H9 (cell line): Measurements from ENCODE around the gene RAD18. TPM values are rescaled to one million over a fixed set of nuclear protein-coding genes. Genes with fewer than 3 reads are reported as not detected.

Experiments used
- DNase-seq: peaks from one replicate; pipeline ENCODE4 v3.0.0-alpha.2; 2017
- H2AFZ ChIP-seq: one replicate; pipeline ENCODE4 v1.6.1; 2013; ENCODE audit warnings: mild to moderate bottlenecking, low read length, control low read depth, moderate library complexity
- H2AK5ac ChIP-seq: 2 replicates; pipeline ENCODE4 v1.6.1; 2013; ENCODE audit warnings: low read length, control low read depth, mixed read lengths; ENCODE audit not compliant: insufficient read length
- H2BK120ac ChIP-seq: one replicate; pipeline ENCODE4 v1.6.1; 2013; ENCODE audit warnings: low read depth, mild to moderate bottlenecking, low read length, control low read depth, inconsistent platforms; ENCODE audit not compliant: poor library complexity, severe bottlenecking
- H2BK12ac ChIP-seq: 2 replicates; pipeline ENCODE4 v1.6.1; 2013; ENCODE audit warnings: low read length, control low read depth, mixed read lengths, low read depth; ENCODE audit not compliant: insufficient read length
- H2BK15ac ChIP-seq: 2 replicates; pipeline ENCODE4 v1.6.1; 2013; ENCODE audit warnings: low read depth, low read length, control low read depth
- H2BK20ac ChIP-seq: one replicate; pipeline ENCODE4 v1.6.1; 2013; ENCODE audit warnings: low read depth, mild to moderate bottlenecking, low read length, control low read depth, inconsistent platforms; ENCODE audit not compliant: poor library complexity, severe bottlenecking
- H2BK5ac ChIP-seq: 2 replicates; pipeline ENCODE4 v1.6.1; 2013; ENCODE audit warnings: low read length, control low read depth, mixed read lengths; ENCODE audit not compliant: insufficient read length
- H3K14ac ChIP-seq: 2 replicates; pipeline ENCODE4 v1.6.1; 2013; ENCODE audit warnings: low read length, control low read depth; ENCODE audit not compliant: insufficient read depth
- H3K18ac ChIP-seq: 2 replicates; pipeline ENCODE4 v1.6.1; 2013; ENCODE audit warnings: low read depth, mild to moderate bottlenecking, mixed read lengths, low read length, control low read depth; ENCODE audit not compliant: insufficient read length
- H3K23ac ChIP-seq: 2 replicates; pipeline ENCODE4 v1.6.1; 2013; ENCODE audit warnings: low read length, control low read depth, mixed read lengths, low read depth; ENCODE audit not compliant: insufficient read length
- H3K23me2 ChIP-seq: 2 replicates; pipeline ENCODE4 v1.6.1; 2013; ENCODE audit warnings: low read depth, mild to moderate bottlenecking, mixed read lengths, low read length, control low read depth; ENCODE audit not compliant: insufficient read length, poor library complexity, severe bottlenecking
- H3K27ac ChIP-seq: 2 replicates; pipeline ENCODE4 v1.5.1; 2013; ENCODE audit warnings: low read length, control low read depth, mixed read lengths, low read depth; ENCODE audit not compliant: insufficient read length
- H3K27me3 ChIP-seq: 2 replicates; pipeline ENCODE4 v1.6.1; 2013; ENCODE audit warnings: low read length, control low read depth, inconsistent platforms; ENCODE audit not compliant: insufficient read depth
- H3K4ac ChIP-seq: 2 replicates; pipeline ENCODE4 v1.6.1; 2013; ENCODE audit warnings: low read depth, mild to moderate bottlenecking, control low read depth, inconsistent platforms, low read length, moderate library complexity
- H3K4me1 ChIP-seq: 2 replicates; pipeline ENCODE4 v1.6.1; 2013; ENCODE audit warnings: low read length, control low read depth, inconsistent platforms; ENCODE audit not compliant: insufficient read depth
- H3K4me2 ChIP-seq: 2 replicates; pipeline ENCODE4 v1.6.1; 2013; ENCODE audit warnings: low read length, control low read depth, mixed read lengths; ENCODE audit not compliant: insufficient read length, insufficient read depth
- H3K56ac ChIP-seq: 2 replicates; pipeline ENCODE4 v1.6.1; 2013; ENCODE audit warnings: low read depth, mild to moderate bottlenecking, mixed read lengths, low read length, control low read depth; ENCODE audit not compliant: insufficient read length
- H3K79me1 ChIP-seq: 2 replicates; pipeline ENCODE4 v1.6.1; 2013; ENCODE audit warnings: low read depth, mild to moderate bottlenecking, moderate library complexity, low read length, control low read depth, inconsistent platforms; ENCODE audit not compliant: insufficient read depth, poor library complexity, severe bottlenecking
- H3K79me2 ChIP-seq: 2 replicates; pipeline ENCODE4 v1.6.1; 2013; ENCODE audit warnings: low read length, control low read depth, inconsistent platforms; ENCODE audit not compliant: insufficient read depth
- H3K9ac ChIP-seq: 2 replicates; pipeline ENCODE4 v1.6.1; 2013; ENCODE audit warnings: low read length, control low read depth, mixed read lengths; ENCODE audit not compliant: insufficient read length; ENCODE audit errors: extremely low read depth
- H3K9me3 ChIP-seq: one replicate; pipeline ENCODE4 v1.6.1; 2013; ENCODE audit warnings: low read depth, low read length, inconsistent platforms; ENCODE audit not compliant: control insufficient read depth
- H3T11ph ChIP-seq: one replicate; pipeline ENCODE4 v1.6.1; 2013; ENCODE audit warnings: mild to moderate bottlenecking, low read length, control low read depth, inconsistent platforms
- H4K20me1 ChIP-seq: one replicate; pipeline ENCODE4 v1.6.1; 2013; ENCODE audit not compliant: control insufficient read depth, insufficient read length, insufficient read depth
- H4K5ac ChIP-seq: 2 replicates; pipeline ENCODE4 v1.6.1; 2013; ENCODE audit warnings: low read depth, mild to moderate bottlenecking, mixed read lengths, low read length, control low read depth; ENCODE audit not compliant: insufficient read length
- H4K8ac ChIP-seq: replicated peaks from 2 replicates; pipeline ENCODE4 v1.6.1; 2013; ENCODE audit warnings: low read length, control low read depth, mixed read lengths, low read depth; ENCODE audit not compliant: insufficient read length
- H4K91ac ChIP-seq: 2 replicates; pipeline ENCODE4 v1.6.1; 2013; ENCODE audit warnings: low read depth, mild to moderate bottlenecking, moderate library complexity, mixed read lengths, low read length, control low read depth; ENCODE audit not compliant: insufficient read length
- H3K27ac Mint-ChIP-seq, 3 experiments: 2 replicates in 2 of 3; 3 replicates in 1 of 3; pipeline ENCODE4 v1.8.0; 2020 to 2021; ENCODE audit warnings: mixed read lengths in 3 of 3, mild to moderate bottlenecking in 1 of 3, moderate library complexity in 1 of 3
- H3K27me3 Mint-ChIP-seq: 2 replicates; pipeline ENCODE4 v1.8.0; 2021; ENCODE audit warnings: low read depth, mild to moderate bottlenecking, moderate library complexity, mixed read lengths
- H3K36me3 Mint-ChIP-seq, 3 experiments: 2 replicates in 2 of 3; 3 replicates in 1 of 3; pipeline ENCODE4 v1.8.0; 2020 to 2021; ENCODE audit warnings: low read depth in 3 of 3, mixed read lengths in 3 of 3; ENCODE audit not compliant: insufficient read depth in 1 of 3
- H3K4me1 Mint-ChIP-seq, 2 experiments: 2 replicates each; pipeline ENCODE4 v1.8.0; 2020; ENCODE audit warnings: mixed read lengths in 2 of 2
- H3K4me3 Mint-ChIP-seq, 2 experiments: 2 replicates in 1 of 2; 3 replicates in 1 of 2; pipeline ENCODE4 v1.8.0; 2020 to 2021; ENCODE audit warnings: mild to moderate bottlenecking in 2 of 2, mixed read lengths in 2 of 2, moderate library complexity in 1 of 2
- H3K9me3 Mint-ChIP-seq, 2 experiments: 2 replicates in 1 of 2; 3 replicates in 1 of 2; pipeline ENCODE4 v1.8.0; 2020; ENCODE audit warnings: mild to moderate bottlenecking in 2 of 2, mixed read lengths in 2 of 2, moderate library complexity in 1 of 2
- WGBS: extraction: QIAGEN DNeasy Blood & Tissue Kit; methylation state at CpG from one replicate; pipeline ENCODE4 v1.1.7; 2013; ENCODE audit warnings: missing lambda C conversion rate, low lambda C conversion rate, mixed read lengths; ENCODE audit not compliant: insufficient read length; ENCODE audit errors: extremely low coverage; 5-methylcytosine and 5-hydroxymethylcytosine counted together
- total RNA-seq: library from RNA; stranded (reverse); gene quantifications from 2 replicates; pipeline ENCODE4 v1.2.1, GENCODE V29; 2021
- TF ChIP-seq, protein P1 (sequence below): fragments of 200-600 bp; sonication (generic); conservative IDR thresholded peaks from 3 replicates; pipeline ENCODE4 v1.8.0; 2021; ENCODE audit warnings: antibody characterized with exemption, mild to moderate bottlenecking

Gene RAD18
- total RNA-seq, 1 experiment from 2014 or later, result 27.8 TPM

DNA sequence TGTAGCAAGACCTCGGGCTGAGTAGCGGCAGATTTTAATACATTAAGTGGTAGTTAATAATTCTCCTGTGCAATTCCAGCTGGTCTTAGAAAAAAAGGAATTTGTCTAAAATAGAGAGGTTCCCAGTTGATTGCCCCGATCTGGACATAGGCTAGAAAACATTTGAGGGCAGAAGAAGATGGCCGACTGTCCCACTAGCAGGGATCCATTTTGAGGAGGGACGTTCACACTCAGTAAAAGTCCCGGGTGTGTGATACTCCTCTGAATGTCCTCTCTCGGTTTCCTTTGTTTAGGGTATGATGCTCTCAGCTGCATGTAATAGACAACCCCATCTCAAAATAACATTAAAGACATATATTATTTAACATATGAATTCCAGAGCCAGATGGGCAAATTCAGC, 116.0 kb downstream of the RAD18 start:
- Histone ChIP-seq H3K4me1 (peaks cover 5% of the 10 kb centered on the region; the same call in 1 of the 2 replicates), H3K27me3 (no peaks in the 10 kb centered on the region), H3K4ac (no peak overlapping the region), H2BK15ac (no peak overlapping the region), H3T11ph (no peak overlapping the region), H3K14ac (no peak overlapping the region), H2BK20ac (no peak overlapping the region), H4K8ac (no peak overlapping the region), H3K23me2 (no peaks in the 10 kb centered on the region), H4K91ac (no peak overlapping the region), H3K4me2 (no peak overlapping the region), H2BK120ac (no peak overlapping the region), H3K9me3 (no peaks in the 10 kb centered on the region), H3K23ac (no peak overlapping the region), H2BK12ac (no peak overlapping the region), H3K79me2 (no peaks in the 10 kb centered on the region), H3K18ac (no peak overlapping the region), H4K20me1 (no peaks in the 10 kb centered on the region), H4K5ac (no peak overlapping the region), H2AK5ac (no peak overlapping the region), H3K56ac (no peak overlapping the region), H3K27ac (no peak overlapping the region), H3K9ac (no peak overlapping the region), H2AFZ (no peak overlapping the region), H2BK5ac (no peak overlapping the region), H3K79me1 (no peaks in the 10 kb centered on the region)
- no peak overlapping the region for H3K27ac Mint-ChIP-seq
- H3K27me3 Mint-ChIP-seq, result no peaks in the 10 kb centered on the region
- H3K4me3 Mint-ChIP-seq, result no peak overlapping the region
- DNase-seq, result no peak
- TF ChIP-seq, protein P1, sequence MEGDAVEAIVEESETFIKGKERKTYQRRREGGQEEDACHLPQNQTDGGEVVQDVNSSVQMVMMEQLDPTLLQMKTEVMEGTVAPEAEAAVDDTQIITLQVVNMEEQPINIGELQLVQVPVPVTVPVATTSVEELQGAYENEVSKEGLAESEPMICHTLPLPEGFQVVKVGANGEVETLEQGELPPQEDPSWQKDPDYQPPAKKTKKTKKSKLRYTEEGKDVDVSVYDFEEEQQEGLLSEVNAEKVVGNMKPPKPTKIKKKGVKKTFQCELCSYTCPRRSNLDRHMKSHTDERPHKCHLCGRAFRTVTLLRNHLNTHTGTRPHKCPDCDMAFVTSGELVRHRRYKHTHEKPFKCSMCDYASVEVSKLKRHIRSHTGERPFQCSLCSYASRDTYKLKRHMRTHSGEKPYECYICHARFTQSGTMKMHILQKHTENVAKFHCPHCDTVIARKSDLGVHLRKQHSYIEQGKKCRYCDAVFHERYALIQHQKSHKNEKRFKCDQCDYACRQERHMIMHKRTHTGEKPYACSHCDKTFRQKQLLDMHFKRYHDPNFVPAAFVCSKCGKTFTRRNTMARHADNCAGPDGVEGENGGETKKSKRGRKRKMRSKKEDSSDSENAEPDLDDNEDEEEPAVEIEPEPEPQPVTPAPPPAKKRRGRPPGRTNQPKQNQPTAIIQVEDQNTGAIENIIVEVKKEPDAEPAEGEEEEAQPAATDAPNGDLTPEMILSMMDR, result no peak
- no peaks in the 10 kb centered on the region; a peak in 1 of 5 replicates for H3K9me3 Mint-ChIP-seq
- peaks cover 0 to 4% (median 0%) of the 10 kb centered on the region in 3 experiments; a peak in 1 of 7 replicates for H3K36me3 Mint-ChIP-seq
- WGBS, result no CpG with 5 or more reads among the region's 7 CpGs
- peaks cover 10 to 17% of the 10 kb centered on the region in 2 experiments for H3K4me1 Mint-ChIP-seq
